Endothelial cell of umbilical vein (primary cell): Measurements from ENCODE around the gene RBM6. TPM values are rescaled to one million over a fixed set of nuclear protein-coding genes. Genes with fewer than 3 reads are reported as not detected.

Experiments used
- BruUV-seq: library from RNA; stranded (reverse); fragments of 400-500 nt; replicated peaks from 2 replicates; lab custom pipeline; 2021; lab: Mats Ljungman, UMichigan
- CTCF ChIA-PET: fragments of 300-600, 350-600 bp; sonication (Branson Sonifier 250); formaldehyde crosslinking; loops from one replicate; lab custom pipeline; 2021; ENCODE audit warnings: antibody characterized with exemption, inconsistent platforms; lab: Charles Lee
- POLR2A ChIA-PET: fragments of 300-600, 350-600 bp; sonication (Branson Sonifier 250); formaldehyde crosslinking; loops from one replicate; lab custom pipeline; 2021; ENCODE audit warnings: antibody characterized with exemption, inconsistent platforms; lab: Charles Lee
- DNase-seq: peaks from one replicate; pipeline ENCODE4 v3.0.0-alpha.2; 2011; ENCODE audit warnings: low read depth, low spot score
- FAIRE-seq: peaks from 2 replicates; lab custom pipeline; 2011; peaks lifted over from hg19 to GRCh38; lab: Jason Lieb, UNC
- H2AFZ ChIP-seq: 2 replicates; pipeline ENCODE4 v1.6.0; 2012; ENCODE audit warnings: low read depth, low read length, control low read depth, inconsistent platforms
- H3K27ac ChIP-seq: 2 replicates; pipeline ENCODE4 v1.5.1; 2011; ENCODE audit warnings: low read depth, mild to moderate bottlenecking, control low read depth, low read length, moderate library complexity; ENCODE audit not compliant: insufficient read depth
- H3K27me3 ChIP-seq, 2 experiments: 2 replicates each; pipeline versions ENCODE4 v1.6.0 to v1.6.1; 2011; ENCODE audit warnings: low read length in 2 of 2, mixed read lengths in 1 of 2; ENCODE audit not compliant: control insufficient read depth in 2 of 2, insufficient read depth in 2 of 2
- H3K36me3 ChIP-seq, 2 experiments: 2 replicates in 1 of 2; 3 replicates in 1 of 2; pipeline ENCODE4 v1.5.1; 2011; ENCODE audit warnings: low read length in 2 of 2, mild to moderate bottlenecking in 1 of 2, moderate library complexity in 1 of 2; ENCODE audit not compliant: control insufficient read depth in 2 of 2, insufficient read depth in 2 of 2; ENCODE audit errors: extremely low read depth in 1 of 2
- H3K4me1 ChIP-seq: 3 replicates; pipeline ENCODE4 v1.5.1; 2011; ENCODE audit warnings: mild to moderate bottlenecking, low read length; ENCODE audit not compliant: control insufficient read depth, insufficient read depth; ENCODE audit errors: extremely low read depth
- H3K4me2 ChIP-seq: 2 replicates; pipeline ENCODE4 v1.6.1; 2011; ENCODE audit warnings: low read length, control low read depth, mixed read lengths; ENCODE audit not compliant: insufficient read depth
- H3K4me3 ChIP-seq, 3 experiments: fragments of 200-600 bp in 1 of 3; sonication (generic), shearing (Covaris generic) in 1 of 3; replicated peaks in 1 of 3; 2 replicates each; pipeline ENCODE4 v1.5.1; 2011 to 2016; ENCODE audit warnings: control low read depth in 3 of 3, low read length in 3 of 3, mild to moderate bottlenecking in 2 of 3, inconsistent platforms in 1 of 3, low read depth in 1 of 3, moderate library complexity in 1 of 3; ENCODE audit not compliant: insufficient read depth in 1 of 3
- H3K79me2 ChIP-seq: 2 replicates; pipeline ENCODE4 v1.6.0; 2012; ENCODE audit warnings: low read length, inconsistent platforms; ENCODE audit not compliant: control insufficient read depth, insufficient read depth
- H3K9ac ChIP-seq: replicated peaks from 2 replicates; pipeline ENCODE3; 2011; ENCODE audit warnings: low read length, control low read depth; ENCODE audit not compliant: insufficient read depth; ENCODE audit errors: extremely low read depth
- H3K9me1 ChIP-seq: replicated peaks from 3 replicates; pipeline ENCODE4 v1.6.0; 2011; ENCODE audit warnings: mild to moderate bottlenecking, low read length; ENCODE audit not compliant: control insufficient read depth, insufficient read depth; ENCODE audit errors: extremely low read depth
- H3K9me3 ChIP-seq: replicated peaks from 2 replicates; pipeline ENCODE4 v1.5.1; 2012; ENCODE audit warnings: low read length, inconsistent platforms; ENCODE audit not compliant: control insufficient read depth, insufficient read depth
- H4K20me1 ChIP-seq: replicated peaks from 2 replicates; pipeline ENCODE3; 2011; ENCODE audit warnings: mild to moderate bottlenecking, low read length; ENCODE audit not compliant: control insufficient read depth, insufficient read depth; ENCODE audit errors: extremely low read depth
- GATA2 ChIP-seq: IDR thresholded peaks from 2 replicates; pipeline ENCODE4 v1.7.0; 2011; ENCODE audit warnings: low read depth, mild to moderate bottlenecking, moderate library complexity, mixed read lengths, low read length; ENCODE audit not compliant: insufficient read length, insufficient read depth
- MYC ChIP-seq: IDR thresholded peaks from one replicate; pipeline ENCODE4 v1.6.1; 2011; ENCODE audit warnings: mild to moderate bottlenecking, low read depth, low read length
- POLR2A ChIP-seq: IDR thresholded peaks from 2 replicates; pipeline ENCODE4 v1.6.1; 2012; ENCODE audit warnings: low read depth, mild to moderate bottlenecking, control low read depth, low read length
- dilution Hi-C: fragments of 300-500 bp; cut with MboI; formaldehyde crosslinking; loops from one replicate; pipeline ENCODE4 v1.15.0; 2019; ENCODE audit warnings: low sequenced_read_pairs; ENCODE audit not compliant: extremely low pct_ligation_motif_present
- intact Hi-C: fragments of 100-400 bp; cut with micrococcal nuclease; formaldehyde crosslinking; loops from one replicate; pipeline ENCODE4 v1.10.0; 2022
- polyA plus RNA-seq, 4 experiments: library from polyadenylated mRNA; depleted of rRNA in 3 of 4; stranded (reverse) in 3 of 4; unstranded in 1 of 4; fragments of >200 nt; gene quantifications; 2 replicates each; pipeline versions ENCODE4 v1.2.1 to v1.2.3, GENCODE V29; 2011 to 2012; ENCODE audit warnings: missing spikeins in 1 of 4
- total RNA-seq: library from RNA; stranded (reverse); gene quantifications from 2 replicates; pipeline ENCODE4 v1.2.3, GENCODE V29; 2021
- TF ChIP-seq, protein P1 (sequence below): IDR thresholded peaks from 2 replicates; pipeline ENCODE4 v1.6.1; 2011; ENCODE audit not compliant: insufficient read depth, insufficient read length

Gene RBM6
- total and polyA plus RNA-seq, 2 donors (not counting 3 experiments of a cell fraction or from before 2014, with no cell fraction given) = 30.4 to 94.5 TPM

DNA sequence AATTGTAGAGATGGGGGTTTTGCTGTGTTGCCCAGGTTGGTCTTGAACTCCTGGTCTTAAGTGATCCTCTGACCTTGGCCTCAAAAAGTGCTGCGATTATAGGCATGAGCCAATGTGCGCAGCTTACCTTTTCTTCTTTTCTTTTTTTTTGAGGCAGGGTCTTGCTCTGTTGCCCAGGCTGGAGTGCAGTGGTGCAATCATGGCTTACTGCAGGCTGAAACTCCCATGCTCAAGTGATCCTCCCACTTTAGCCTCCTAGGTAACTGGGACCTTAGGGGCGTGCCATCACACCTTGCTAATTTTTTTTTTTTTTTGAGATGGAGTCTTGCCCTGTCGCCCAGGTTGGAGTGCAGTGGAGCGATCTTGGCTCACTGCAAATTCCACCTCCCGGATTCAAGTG, 13.0 kb downstream of the RBM6 start:
- no peaks in the 10 kb centered on the region for H3K9me1 ChIP-seq
- H3K9me3 ChIP-seq = no peaks in the 10 kb centered on the region
- CTCF ChIA-PET = no interaction called here
- H3K9ac ChIP-seq = no peak overlapping the region
- no peaks in the 10 kb centered on the region for H3K27me3 ChIP-seq
- H3K79me2 ChIP-seq = peaks cover 89% of the 10 kb centered on the region
- no peaks in the 10 kb centered on the region for H3K36me3 ChIP-seq
- POLR2A ChIA-PET = interaction anchor here (0.6 kb wide), 1 partner anchor 72 kb away, joined by 6 read pairs; no protein-coding TSS in a partner anchor
- intact Hi-C loops (no loop called here), dilution Hi-C loops (no loop called here)
- no peak overlapping the region for H3K4me3 ChIP-seq
- H3K27ac ChIP-seq = no peak overlapping the region
- H2AFZ ChIP-seq = no peak overlapping the region
- no peak overlapping the region for H3K4me2 ChIP-seq
- no TSS peak for BruUV-seq
- H3K4me1 ChIP-seq = no peaks in the 10 kb centered on the region
- peaks cover 4% of the 10 kb centered on the region for H4K20me1 ChIP-seq
- DNase-seq (no peak), FAIRE-seq (no peak)
- TF ChIP-seq, protein P1, sequence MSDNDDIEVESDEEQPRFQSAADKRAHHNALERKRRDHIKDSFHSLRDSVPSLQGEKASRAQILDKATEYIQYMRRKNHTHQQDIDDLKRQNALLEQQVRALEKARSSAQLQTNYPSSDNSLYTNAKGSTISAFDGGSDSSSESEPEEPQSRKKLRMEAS = no peak

DNA sequence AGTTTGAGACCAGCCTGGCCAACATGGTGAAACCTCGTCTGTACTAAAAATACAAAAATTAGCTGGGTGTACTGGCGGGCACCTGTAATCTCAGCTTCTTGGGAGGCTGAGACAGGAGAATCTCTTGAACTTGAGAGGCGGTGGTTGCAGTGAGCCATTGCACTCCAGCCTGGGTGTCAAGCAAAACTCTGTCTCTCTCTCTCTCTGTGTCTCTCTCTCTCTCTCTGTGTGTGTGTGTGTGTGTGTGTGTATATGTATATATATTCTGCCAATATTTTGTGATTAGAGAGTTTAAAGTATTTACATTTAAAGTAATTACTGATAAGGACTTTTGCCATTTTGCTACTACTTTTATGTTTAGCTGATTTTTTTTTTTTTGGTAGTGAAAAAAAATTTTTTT, 15.7 kb downstream of the RBM6 start:
- no peaks in the 10 kb centered on the region for H3K4me1 ChIP-seq
- CTCF ChIA-PET = interaction anchor here (0.8 kb wide), 1 partner anchor 8 kb away, joined by 3 read pairs; no protein-coding TSS in a partner anchor

More for the DNA sequence above, 15.7 kb downstream of the RBM6 start:
- Histone ChIP-seq H3K9ac (no peak overlapping the region), H3K9me1 (no peaks in the 10 kb centered on the region), H3K79me2 (peaks cover 82% of the 10 kb centered on the region), H2AFZ (no peak overlapping the region), H3K36me3 (no peaks in the 10 kb centered on the region), H3K4me2 (no peak overlapping the region), H3K27ac (no peak overlapping the region), H3K27me3 (no peaks in the 10 kb centered on the region), H3K9me3 (no peaks in the 10 kb centered on the region), H4K20me1 (peaks cover 7% of the 10 kb centered on the region), H3K4me3 (no peak overlapping the region)
- DNase-seq (no peak), FAIRE-seq (no peak)
- dilution Hi-C loops = no loop called here
- intact Hi-C loops = no loop called here
- TF ChIP-seq GATA2 (no peak), MYC (no peak), POLR2A (no peak)
- BruUV-seq = no TSS peak
- POLR2A ChIA-PET = interaction anchor here (1.3 kb wide), 1 partner anchor 15 kb away, joined by 5 read pairs; no protein-coding TSS in a partner anchor
